Neural progenitor cell (in vitro differentiated cells): ENCODE data around the gene PLXNC1. TPM values are rescaled to one million over a fixed set of nuclear protein-coding genes. Genes with fewer than 3 reads are reported as not detected.

Source experiments
- DNase-seq: peaks from one replicate; pipeline ENCODE4 v3.0.0-alpha.2; 2016; ENCODE audit warnings: low spot score
- H2AFZ ChIP-seq: fragments of 200-600 bp; sonication (generic); replicated peaks from 2 replicates; pipeline ENCODE4 v1.6.1; 2016; ENCODE audit warnings: antibody characterized with exemption
- H3F3A ChIP-seq: fragments of 200-600 bp; sonication (generic); 2 replicates; pipeline ENCODE4 v1.6.1; 2016; ENCODE audit warnings: antibody characterized with exemption, low read depth
- H3K27ac ChIP-seq: fragments of 200-600 bp; sonication (generic); 2 replicates; pipeline ENCODE4 v1.5.1; 2016; ENCODE audit warnings: mild to moderate bottlenecking
- H3K27me3 ChIP-seq: fragments of 200-600 bp; sonication (generic); 2 replicates; pipeline ENCODE4 v1.6.1; 2016; ENCODE audit warnings: mild to moderate bottlenecking, moderate library complexity
- H3K36me3 ChIP-seq: fragments of 200-600 bp; sonication (generic); 2 replicates; pipeline ENCODE4 v1.5.1; 2016
- H3K4me1 ChIP-seq: fragments of 200-600 bp; sonication (generic); 2 replicates; pipeline ENCODE4 v1.6.1; 2016; ENCODE audit warnings: mixed run types
- H3K4me2 ChIP-seq: fragments of 200-600 bp; sonication (generic); 2 replicates; pipeline ENCODE4 v1.6.1; 2016
- H3K4me3 ChIP-seq: fragments of 200-600 bp; sonication (generic); 2 replicates; pipeline ENCODE4 v1.5.1; 2016
- H3K79me2 ChIP-seq: fragments of 200-600 bp; sonication (generic); 2 replicates; pipeline ENCODE4 v1.6.1; 2016; ENCODE audit warnings: low read depth
- H3K9ac ChIP-seq: fragments of 200-600 bp; sonication (generic); 2 replicates; pipeline ENCODE4 v1.6.1; 2016
- H3K9me3 ChIP-seq: fragments of 200-600 bp; sonication (generic); 2 replicates; pipeline ENCODE4 v1.5.1; 2016; ENCODE audit warnings: low read depth
- H4K20me1 ChIP-seq: fragments of 200-600 bp; sonication (generic); 2 replicates; pipeline ENCODE4 v1.6.1; 2016; ENCODE audit warnings: low read depth
- H3K27ac Mint-ChIP-seq: 3 replicates; pipeline ENCODE4 v1.8.0; 2021; ENCODE audit warnings: mixed read lengths
- H3K27me3 Mint-ChIP-seq: 2 replicates; pipeline ENCODE4 v1.8.0; 2022; ENCODE audit warnings: low read depth, mild to moderate bottlenecking, inconsistent platforms, moderate library complexity, mixed read lengths; ENCODE audit not compliant: insufficient read depth
- H3K36me3 Mint-ChIP-seq: 3 replicates; pipeline ENCODE4 v1.8.0; 2021; ENCODE audit warnings: mixed read lengths
- H3K4me1 Mint-ChIP-seq: 3 replicates; pipeline ENCODE4 v1.8.0; 2021; ENCODE audit warnings: mixed read lengths
- H3K4me3 Mint-ChIP-seq: 3 replicates; pipeline ENCODE4 v1.8.0; 2021; ENCODE audit warnings: mild to moderate bottlenecking, moderate library complexity, mixed read lengths
- H3K9me3 Mint-ChIP-seq: 3 replicates; pipeline ENCODE4 v1.8.0; 2020; ENCODE audit warnings: mixed read lengths
- CTCF ChIP-seq: fragments of 200-600 bp; sonication (generic); IDR thresholded peaks from 2 replicates; pipeline ENCODE4 v1.5.1; 2017; ENCODE audit warnings: antibody characterized with exemption, mild to moderate bottlenecking
- EZH2 ChIP-seq: fragments of 200-600 bp; sonication (generic); IDR thresholded peaks from 2 replicates; pipeline ENCODE4 v1.6.1; 2017; ENCODE audit warnings: antibody characterized with exemption, mild to moderate bottlenecking, moderate library complexity
- EZH2phosphoT487 ChIP-seq: fragments of 200-600 bp; sonication (generic); IDR thresholded peaks from 2 replicates; pipeline ENCODE4 v1.6.1; 2017; ENCODE audit warnings: antibody characterized with exemption
- total RNA-seq: library from RNA; depleted of rRNA; stranded (reverse); fragments of >200 nt; gene quantifications from 2 replicates; pipeline ENCODE4 v1.2.3, GENCODE V29; 2015; ENCODE audit warnings: low replicate concordance

The PLXNC1 gene
- total RNA-seq, 1 donor from 2014 or later = 16.7 TPM

- H3F3A ChIP-seq = peaks cover 16% of the 10 kb centered on the region
- H3K4me2 ChIP-seq = no peak overlapping the region
- no peak overlapping the region for H3K4me3 ChIP-seq
- Mint-ChIP-seq H3K4me1 (peaks cover 5% of the 10 kb centered on the region), H3K27ac (no peak overlapping the region), H3K36me3 (no peaks in the 10 kb centered on the region), H3K4me3 (no peak overlapping the region), H3K9me3 (peaks cover 9% of the 10 kb centered on the region), H3K27me3 (no peaks in the 10 kb centered on the region)
- H3K4me1 ChIP-seq = peaks cover 8% of the 10 kb centered on the region
- no peaks in the 10 kb centered on the region for H3K9me3 ChIP-seq
- no peaks in the 10 kb centered on the region for H3K36me3 ChIP-seq
- no peak overlapping the region for H3K9ac ChIP-seq
- no peak for DNase-seq
- no peak overlapping the region for H2AFZ ChIP-seq
- H3K27me3 ChIP-seq = peaks cover 59% of the 10 kb centered on the region
- H4K20me1 ChIP-seq = peaks cover 7% of the 10 kb centered on the region
- TF ChIP-seq EZH2phosphoT487 (no peak), EZH2 (no peak), CTCF (no peak)
- H3K79me2 ChIP-seq = no peaks in the 10 kb centered on the region
- H3K27ac ChIP-seq = no peak overlapping the region
Measured at GRCh38 chr12:94128280-94128679, 20.1 kb upstream of the PLXNC1 start.

GRCh38 chr12:94133964-94134795, 14.2 kb upstream of the PLXNC1 start:
- Histone ChIP-seq H3K27ac (no peak overlapping the region), H3K4me1 (no peaks in the 10 kb centered on the region), H3K9me3 (no peaks in the 10 kb centered on the region), H2AFZ (no peak overlapping the region), H3K9ac (no peak overlapping the region), H3K79me2 (no peaks in the 10 kb centered on the region), H3K4me3 (no peak overlapping the region), H3K36me3 (no peaks in the 10 kb centered on the region), H3K4me2 (no peak overlapping the region), H4K20me1 (no peaks in the 10 kb centered on the region), H3F3A (no peaks in the 10 kb centered on the region), H3K27me3 (peaks cover 10% of the 10 kb centered on the region)
- DNase-seq = peak; percentile 59
- TF ChIP-seq EZH2 (no peak), CTCF (peak; percentile 84), EZH2phosphoT487 (no peak)
- Mint-ChIP-seq H3K4me1 (peaks cover 2% of the 10 kb centered on the region), H3K4me3 (no peak overlapping the region), H3K9me3 (peaks cover 9% of the 10 kb centered on the region), H3K27ac (no peak overlapping the region), H3K27me3 (no peaks in the 10 kb centered on the region), H3K36me3 (no peaks in the 10 kb centered on the region)

- Mint-ChIP-seq H3K4me1 (peaks cover 4% of the 10 kb centered on the region), H3K4me3 (no peak overlapping the region), H3K27ac (no peak overlapping the region), H3K36me3 (no peaks in the 10 kb centered on the region), H3K9me3 (peaks cover 6% of the 10 kb centered on the region), H3K27me3 (no peaks in the 10 kb centered on the region)
- no peak overlapping the region for H3K4me3 ChIP-seq
- H3K27me3 ChIP-seq = peaks cover 6% of the 10 kb centered on the region
- H3K9ac ChIP-seq = no peak overlapping the region
- DNase-seq = no peak
- no peaks in the 10 kb centered on the region for H3F3A ChIP-seq
- no peaks in the 10 kb centered on the region for H3K9me3 ChIP-seq
- H4K20me1 ChIP-seq = no peaks in the 10 kb centered on the region
- H2AFZ ChIP-seq = no peak overlapping the region
- TF ChIP-seq EZH2phosphoT487 (no peak), CTCF (no peak), EZH2 (no peak)
- H3K4me2 ChIP-seq = no peak overlapping the region
- H3K79me2 ChIP-seq = no peaks in the 10 kb centered on the region
- H3K36me3 ChIP-seq = no peaks in the 10 kb centered on the region
- no peaks in the 10 kb centered on the region for H3K4me1 ChIP-seq
- H3K27ac ChIP-seq = no peak overlapping the region
Measured at GRCh38 chr12:94135896-94136295, 12.5 kb upstream of the PLXNC1 start.
